HepG2 (cell line): ENCODE measurements around the gene SYT7. TPM values are rescaled to one million over a fixed set of nuclear protein-coding genes. Genes with fewer than 3 reads are reported as not detected.
A peak's percentile ranks its signal among the peaks of the same experiment; 100 is the strongest.

Experiments used
- CENPBD1 ChIP-seq: sonication (generic); formaldehyde crosslinking; IDR thresholded peaks from 2 replicates; pipeline ENCODE4 v1.8.0; 2022; ENCODE audit warnings: missing genetic modification reagents, low read depth, mild to moderate bottlenecking, borderline replicate concordance
- GRHL1 ChIP-seq: sonication (generic); formaldehyde crosslinking; conservative IDR thresholded peaks from 2 replicates; pipeline ENCODE4 v1.8.0; 2022; ENCODE audit warnings: missing genetic modification reagents
- MTERF4 ChIP-seq: sonication (generic); formaldehyde crosslinking; IDR thresholded peaks from 2 replicates; pipeline ENCODE4 v1.8.0; 2023; ENCODE audit warnings: mild to moderate bottlenecking, missing genetic modification reagents
- SYNCRIP ChIP-seq: fragments of 200-400 bp; formaldehyde crosslinking; IDR thresholded peaks from 2 replicates; pipeline ENCODE4 v1.6.1; 2018; ENCODE audit warnings: mild to moderate bottlenecking, low read depth, low read length; ENCODE audit not compliant: insufficient read depth
- ZC3H13 ChIP-seq: sonication (generic); formaldehyde crosslinking; IDR thresholded peaks from 2 replicates; pipeline ENCODE4 v1.8.1; 2023; ENCODE audit warnings: mild to moderate bottlenecking, missing genetic modification reagents, moderate library complexity
- ZNF318 ChIP-seq: sonication (generic); formaldehyde crosslinking; IDR thresholded peaks from 2 replicates; pipeline ENCODE4 v1.4.0; 2020; ENCODE audit warnings: mild to moderate bottlenecking, missing genetic modification reagents
- ZNF367 ChIP-seq: sonication (generic); formaldehyde crosslinking; IDR thresholded peaks from 2 replicates; pipeline ENCODE4 v1.4.0; 2020; ENCODE audit warnings: missing genetic modification reagents, borderline replicate concordance
- ZNF562 ChIP-seq: sonication (generic); formaldehyde crosslinking; IDR thresholded peaks from 2 replicates; pipeline ENCODE4 v1.8.0; 2022; ENCODE audit warnings: missing genetic modification reagents, borderline replicate concordance
- ZNF788 ChIP-seq: sonication (generic); formaldehyde crosslinking; IDR thresholded peaks from 2 replicates; pipeline ENCODE4 v1.5.0; 2020; ENCODE audit warnings: mild to moderate bottlenecking, missing genetic modification reagents, borderline replicate concordance
- polyA plus RNA-seq, 8 experiments: library from polyadenylated mRNA; depleted of rRNA in 3 of 8; stranded (reverse) in 7 of 8; unstranded in 1 of 8; fragments of >200 nt; fragmentation: Illumina TruSeq in 4 of 8; extraction: Trizol in 4 of 8; gene quantifications; 2 replicates each; pipeline versions ENCODE4 v1.2.1 to v1.2.3, GENCODE V29; 2011 to 2016; ENCODE audit warnings: low read depth in 4 of 8, missing spikeins in 1 of 8, mixed read lengths in 1 of 8; ENCODE audit not compliant: insufficient read depth in 1 of 8
- total RNA-seq, 5 experiments: library from RNA; depleted of rRNA; stranded (reverse); fragments of >200 nt; fragmentation: Illumina TruSeq; extraction: Trizol; gene quantifications; 2 replicates each; pipeline ENCODE4 v1.2.3, GENCODE V29; 2016; ENCODE audit warnings: low read depth in 1 of 5
- TF ChIP-seq, protein P1 (sequence below): sonication (generic); formaldehyde crosslinking; IDR thresholded peaks from 2 replicates; pipeline ENCODE4 v1.4.0; 2020; ENCODE audit warnings: missing genetic modification reagents

The SYT7 gene
- total and polyA plus RNA-seq, 2 of the 13 experiments (the other 11 are each of a cell fraction or from before 2014, with no cell fraction given): 1.4 to 4.4 TPM

- TF ChIP-seq MTERF4 (CRISPR knock-in tag): no peak
- TF ChIP-seq ZNF367 (CRISPR knock-in tag): no peak
- no peak for TF ChIP-seq ZNF318 (CRISPR knock-in tag)
- no peak for TF ChIP-seq CENPBD1
- TF ChIP-seq GRHL1 (CRISPR knock-in tag): no peak
- peak; percentile 63; the same call in 1 of the 2 replicates for TF ChIP-seq ZNF788 (CRISPR knock-in tag)
- TF ChIP-seq, protein P1, sequence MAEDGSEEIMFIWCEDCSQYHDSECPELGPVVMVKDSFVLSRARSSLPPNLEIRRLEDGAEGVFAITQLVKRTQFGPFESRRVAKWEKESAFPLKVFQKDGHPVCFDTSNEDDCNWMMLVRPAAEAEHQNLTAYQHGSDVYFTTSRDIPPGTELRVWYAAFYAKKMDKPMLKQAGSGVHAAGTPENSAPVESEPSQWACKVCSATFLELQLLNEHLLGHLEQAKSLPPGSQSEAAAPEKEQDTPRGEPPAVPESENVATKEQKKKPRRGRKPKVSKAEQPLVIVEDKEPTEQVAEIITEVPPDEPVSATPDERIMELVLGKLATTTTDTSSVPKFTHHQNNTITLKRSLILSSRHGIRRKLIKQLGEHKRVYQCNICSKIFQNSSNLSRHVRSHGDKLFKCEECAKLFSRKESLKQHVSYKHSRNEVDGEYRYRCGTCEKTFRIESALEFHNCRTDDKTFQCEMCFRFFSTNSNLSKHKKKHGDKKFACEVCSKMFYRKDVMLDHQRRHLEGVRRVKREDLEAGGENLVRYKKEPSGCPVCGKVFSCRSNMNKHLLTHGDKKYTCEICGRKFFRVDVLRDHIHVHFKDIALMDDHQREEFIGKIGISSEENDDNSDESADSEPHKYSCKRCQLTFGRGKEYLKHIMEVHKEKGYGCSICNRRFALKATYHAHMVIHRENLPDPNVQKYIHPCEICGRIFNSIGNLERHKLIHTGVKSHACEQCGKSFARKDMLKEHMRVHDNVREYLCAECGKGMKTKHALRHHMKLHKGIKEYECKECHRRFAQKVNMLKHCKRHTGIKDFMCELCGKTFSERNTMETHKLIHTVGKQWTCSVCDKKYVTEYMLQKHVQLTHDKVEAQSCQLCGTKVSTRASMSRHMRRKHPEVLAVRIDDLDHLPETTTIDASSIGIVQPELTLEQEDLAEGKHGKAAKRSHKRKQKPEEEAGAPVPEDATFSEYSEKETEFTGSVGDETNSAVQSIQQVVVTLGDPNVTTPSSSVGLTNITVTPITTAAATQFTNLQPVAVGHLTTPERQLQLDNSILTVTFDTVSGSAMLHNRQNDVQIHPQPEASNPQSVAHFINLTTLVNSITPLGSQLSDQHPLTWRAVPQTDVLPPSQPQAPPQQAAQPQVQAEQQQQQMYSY (CRISPR knock-in tag): peak; percentile 99
- no peak for TF ChIP-seq ZC3H13 (CRISPR knock-in tag)
- TF ChIP-seq SYNCRIP: no peak
- TF ChIP-seq ZNF562: no peak
These were observed at the start of gene SYT7 (continued) for GRCh38 chr11:61581030-61581928.
